HG03175 (cell line): Measurements from ENCODE around the gene CACNA2D1.

ENCODE experiments used
- ATAC-seq: cut with Tn5 transposase; IDR thresholded peaks from one replicate; pipeline ENCODE4 v1.9.1; 2021; ENCODE audit warnings: mild to moderate bottlenecking, moderate library complexity; ENCODE audit not compliant: unreplicated experiment

The CACNA2D1 gene

GRCh38 chr7:82010416-82010815 lies 433.2 kb downstream of the CACNA2D1 start:
- no peak for ATAC-seq

- ATAC-seq = no peak
These were observed 436.3 kb downstream of the CACNA2D1 start for GRCh38 chr7:82007315-82007714.

- no peak for ATAC-seq
These were observed 438.5 kb downstream of the CACNA2D1 start for GRCh38 chr7:82005056-82005455.

- no peak for ATAC-seq
These were observed 450.4 kb downstream of the CACNA2D1 start for GRCh38 chr7:81993186-81993585.

GRCh38 chr7:81990395-81990794 lies 453.2 kb downstream of the CACNA2D1 start:
- ATAC-seq = no peak

GRCh38 chr7:81986723-81987470 lies 456.7 kb downstream of the CACNA2D1 start:
- ATAC-seq = no peak

- no peak for ATAC-seq
These were observed 460.2 kb downstream of the CACNA2D1 start for GRCh38 chr7:81983406-81983805.

GRCh38 chr7:81973117-81973516 lies 470.5 kb downstream of the CACNA2D1 start:
- no peak for ATAC-seq

- ATAC-seq = no peak
These were observed 483.6 kb downstream of the CACNA2D1 start for GRCh38 chr7:81960026-81960425.

- no peak for ATAC-seq
These were observed 486.1 kb downstream of the CACNA2D1 start for GRCh38 chr7:81957517-81957916.

GRCh38 chr7:81956520-81956919 lies 487.1 kb downstream of the CACNA2D1 start:
- ATAC-seq = no peak

- no peak for ATAC-seq
These were observed 494.3 kb downstream of the CACNA2D1 start for GRCh38 chr7:81949306-81949705.

- no peak for ATAC-seq
These were observed 499.5 kb downstream of the CACNA2D1 start for GRCh38 chr7:81944058-81944457.

GRCh38 chr7:81937091-81937490 lies 506.5 kb downstream of the CACNA2D1 start:
- ATAC-seq = no peak

GRCh38 chr7:81934596-81935301 lies 508.8 kb downstream of the CACNA2D1 start:
- no peak for ATAC-seq

- no peak for ATAC-seq
These were observed 510.6 kb downstream of the CACNA2D1 start for GRCh38 chr7:81932936-81933335.

GRCh38 chr7:81929386-81929785 lies 514.2 kb downstream of the CACNA2D1 start:
- no peak for ATAC-seq

GRCh38 chr7:81926154-81926553 lies 517.4 kb downstream of the CACNA2D1 start:
- no peak for ATAC-seq

GRCh38 chr7:81925530-81925929 lies 518.0 kb downstream of the CACNA2D1 start:
- no peak for ATAC-seq

GRCh38 chr7:81924494-81924893 lies 519.1 kb downstream of the CACNA2D1 start:
- ATAC-seq = no peak

GRCh38 chr7:81919494-81919893 lies 524.1 kb downstream of the CACNA2D1 start:
- ATAC-seq = no peak

GRCh38 chr7:81908220-81908619 lies 535.4 kb downstream of the CACNA2D1 start:
- no peak for ATAC-seq
